ENCODE results near the gene RPL39.
A peak's percentile ranks its signal among the peaks of the same experiment; 100 is the strongest.
"Not testable (repeated sequence)": the region's sequence is repeated elsewhere in the genome, so short reads cannot be mapped to it uniquely, and the experiment has no call there.

Gene RPL39

GRCh38 chrX:119791437-119792231 lies at the start of gene RPL39:
TSS of gene RPL39 (minus strand) at chrX:119791630. CDS start at chrX:119791576, 54 bp downstream.
- DNase-seq, result peak; percentile 91

GRCh38 chrX:119833905-119834304 lies 42.5 kb upstream of the RPL39 start:
- no peak for DNase-seq

GRCh38 chrX:119828446-119828845 lies 37.0 kb upstream of the RPL39 start:
- DNase-seq, result no peak

- no peak for DNase-seq
These were observed 35.0 kb upstream of the RPL39 start for GRCh38 chrX:119826399-119826959.

- DNase-seq, result not testable (repeated sequence)
These were observed 32.8 kb upstream of the RPL39 start for GRCh38 chrX:119824221-119824620.

GRCh38 chrX:119821703-119822102 lies 30.3 kb upstream of the RPL39 start:
- DNase-seq, result not testable (repeated sequence)

- DNase-seq, result no peak
These were observed 25.8 kb upstream of the RPL39 start for GRCh38 chrX:119817130-119817690.

- DNase-seq, result no peak
These were observed 24.9 kb upstream of the RPL39 start for GRCh38 chrX:119816300-119816699.

DNA sequence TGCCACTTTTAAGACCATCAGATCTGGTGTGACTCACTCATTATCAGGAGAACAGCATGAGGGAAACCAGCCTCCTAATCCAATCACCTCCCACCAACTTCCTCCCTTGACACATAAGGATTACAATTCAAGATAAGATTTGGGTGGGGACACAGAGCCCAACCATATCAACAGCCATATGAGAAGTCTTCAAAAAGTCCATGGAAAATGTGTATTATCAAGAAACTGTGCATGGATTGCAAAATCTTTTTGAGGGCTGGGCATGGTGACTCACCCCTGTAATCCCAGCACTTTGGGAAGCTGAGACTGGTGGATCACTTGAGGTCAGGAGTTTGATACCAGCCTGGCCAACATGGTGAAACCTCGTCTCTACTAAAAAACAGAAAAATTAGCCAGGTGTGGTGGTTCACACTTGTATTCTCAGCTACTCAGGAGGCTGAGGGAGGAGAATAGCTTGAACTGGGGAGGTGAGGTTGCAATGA lies 17.8 kb upstream of the RPL39 start:
- no peak for DNase-seq

DNA sequence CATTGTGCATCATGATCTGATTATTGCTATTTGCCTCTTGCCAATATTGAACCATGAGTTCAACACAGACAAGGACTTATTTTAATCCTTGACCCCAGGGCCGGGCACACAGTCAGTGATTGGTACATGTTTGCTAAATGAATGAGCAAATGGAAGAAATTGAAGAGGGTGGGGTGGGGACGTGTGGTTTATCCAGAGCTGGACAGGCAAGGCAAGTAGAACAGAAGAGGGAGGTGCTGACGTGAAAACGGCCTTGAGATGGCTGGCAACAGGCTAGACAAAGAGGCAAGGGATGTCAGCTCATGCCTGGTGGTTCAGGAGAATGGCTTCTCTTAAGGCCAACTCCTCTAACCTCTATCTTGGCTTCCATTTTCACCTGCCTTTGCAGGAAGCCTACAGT lies 17.0 kb upstream of the RPL39 start:
- not testable (repeated sequence) for DNase-seq

DNA sequence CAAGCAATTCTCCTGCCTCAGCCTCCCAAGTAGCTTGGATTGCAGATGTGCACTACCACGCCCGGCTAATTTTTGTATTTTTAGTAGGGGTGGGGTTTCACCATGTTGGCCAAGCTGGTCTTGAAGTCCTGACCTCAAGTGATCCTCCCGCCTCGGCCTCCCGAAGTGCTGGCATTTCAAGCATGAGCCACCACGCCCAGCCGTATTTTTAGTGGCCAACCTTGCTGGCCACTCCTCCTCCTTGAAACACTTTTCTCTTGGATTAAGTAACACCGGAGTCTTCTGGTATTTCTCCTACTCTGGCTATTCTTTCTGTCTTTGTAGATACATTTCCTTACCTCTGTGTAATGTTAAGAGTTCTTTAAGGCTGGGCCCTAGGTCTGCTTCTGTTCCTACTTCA lies 11.1 kb upstream of the RPL39 start:
- no peak for DNase-seq

DNA sequence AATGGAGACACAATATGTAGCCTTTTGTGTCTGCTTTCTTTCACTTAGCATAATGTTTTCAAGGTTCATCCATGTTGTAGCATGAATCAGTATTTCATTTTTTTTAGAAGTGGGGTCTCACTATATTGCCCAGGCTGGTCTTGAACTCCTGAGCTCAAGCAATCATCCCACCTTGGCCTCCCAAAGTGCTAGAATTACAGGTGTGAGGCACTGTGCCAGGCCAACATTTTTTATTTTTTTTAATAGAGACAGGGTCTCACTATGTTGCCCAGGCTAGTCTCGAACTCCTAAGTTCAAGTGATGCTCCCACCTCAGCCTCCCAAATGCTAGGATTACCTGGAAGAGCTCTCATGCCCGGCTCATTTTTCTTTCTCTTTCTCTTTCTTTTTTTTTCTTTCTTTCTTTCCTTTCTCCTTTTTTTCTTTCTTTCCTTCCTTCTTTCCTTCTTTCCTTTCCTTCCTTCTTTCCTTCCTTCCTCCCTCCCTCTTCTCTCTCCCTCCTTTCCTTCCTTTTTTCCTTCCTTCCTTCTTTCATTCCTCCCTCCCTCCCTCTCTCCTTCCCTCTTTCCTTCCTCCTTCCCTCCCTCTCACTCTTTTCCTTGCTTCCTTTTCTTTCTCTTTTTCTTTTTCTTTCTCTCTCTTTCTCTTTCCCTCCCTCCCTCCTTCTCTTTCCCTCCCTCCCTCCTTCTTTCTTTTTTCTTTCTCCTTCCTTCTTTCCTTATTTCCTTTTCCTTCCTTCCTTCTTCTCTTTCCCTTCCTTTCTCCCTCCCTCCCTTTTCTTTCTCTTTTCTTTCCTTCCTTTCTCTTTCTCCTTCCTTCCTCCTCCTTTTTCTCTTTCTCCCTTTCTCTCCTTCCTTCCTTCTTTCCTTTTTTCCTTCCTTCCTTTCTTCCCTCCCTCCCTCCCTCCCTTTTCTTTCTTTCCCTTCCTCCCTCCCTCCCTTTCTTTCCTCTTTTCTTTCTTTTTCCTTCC lies 10.1 kb upstream of the RPL39 start:
- DNase-seq, result no peak

GRCh38 chrX:119790977-119791436 lies 423 bp downstream of the RPL39 start:
- DNase-seq, result peak; percentile 21

- DNase-seq, result peak; percentile 4
These were observed 6.5 kb downstream of the RPL39 start for GRCh38 chrX:119784747-119785446.

- DNase-seq, result no peak
These were observed 8.4 kb downstream of the RPL39 start for GRCh38 chrX:119783026-119783425.

- no peak for DNase-seq
These were observed 12.6 kb downstream of the RPL39 start for GRCh38 chrX:119778829-119779228.

DNA sequence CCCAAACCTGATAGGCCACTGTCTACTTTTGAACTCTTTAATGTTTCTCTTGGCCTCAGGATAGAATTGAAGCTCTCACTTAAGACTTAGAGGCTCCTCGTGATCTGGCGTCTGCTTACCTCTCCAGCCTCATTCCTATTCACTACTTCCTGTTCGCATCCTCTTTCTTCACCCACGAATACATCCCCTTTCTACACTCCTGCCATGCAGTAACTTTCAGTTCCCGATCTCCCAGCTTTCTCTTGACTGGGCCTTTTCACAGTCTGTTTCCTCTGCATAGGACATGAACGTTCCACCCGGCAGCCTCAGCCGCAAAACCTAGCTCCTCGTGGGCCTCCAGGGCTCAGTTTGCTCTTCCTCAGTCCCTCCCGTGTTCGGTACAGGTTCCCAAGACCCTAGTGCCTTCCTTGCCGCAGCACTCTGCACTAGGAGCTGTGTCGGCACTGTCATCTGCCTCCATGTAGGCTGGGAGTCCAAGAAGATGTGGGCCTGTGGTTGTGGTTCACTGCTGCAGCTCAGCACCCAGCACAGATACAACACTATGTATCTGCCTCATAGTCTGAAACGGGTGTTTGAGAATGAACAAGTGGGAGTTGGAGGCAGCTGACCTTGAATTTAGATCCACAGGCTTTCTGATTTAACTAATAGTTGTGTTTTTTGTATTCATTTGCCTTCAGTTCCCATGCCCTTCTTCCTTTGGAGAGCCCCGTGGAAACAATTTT lies 15.8 kb downstream of the RPL39 start:
- no peak for DNase-seq

GRCh38 chrX:119769388-119769787 lies 22.0 kb downstream of the RPL39 start:
- DNase-seq, result not testable (repeated sequence)

DNA sequence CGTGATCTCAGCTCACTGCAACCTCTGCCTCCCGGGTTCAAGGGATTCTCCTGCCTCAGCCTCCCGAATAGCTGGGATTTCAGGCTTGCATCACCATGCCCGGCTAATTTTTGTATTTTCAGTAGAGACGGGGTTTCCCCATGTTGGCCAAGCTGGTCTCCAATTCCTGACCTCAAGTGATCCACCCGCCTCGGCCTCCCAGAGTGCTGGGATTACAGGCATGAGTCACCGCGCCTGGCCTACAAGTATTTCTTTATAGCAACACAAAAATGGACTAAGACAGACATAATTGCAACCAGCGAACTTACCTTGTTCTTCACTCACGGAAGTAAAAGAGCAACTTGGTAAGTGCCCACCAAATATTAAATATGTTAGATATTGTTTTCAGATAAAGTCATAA lies 23.0 kb downstream of the RPL39 start:
- not testable (repeated sequence) for DNase-seq

GRCh38 chrX:119763836-119764387 lies 27.5 kb downstream of the RPL39 start:
- DNase-seq, result no peak

- no peak for DNase-seq
These were observed 28.2 kb downstream of the RPL39 start for GRCh38 chrX:119763181-119763580.
